Measurements from ENCODE around the gene SH3RF1.

DNA sequence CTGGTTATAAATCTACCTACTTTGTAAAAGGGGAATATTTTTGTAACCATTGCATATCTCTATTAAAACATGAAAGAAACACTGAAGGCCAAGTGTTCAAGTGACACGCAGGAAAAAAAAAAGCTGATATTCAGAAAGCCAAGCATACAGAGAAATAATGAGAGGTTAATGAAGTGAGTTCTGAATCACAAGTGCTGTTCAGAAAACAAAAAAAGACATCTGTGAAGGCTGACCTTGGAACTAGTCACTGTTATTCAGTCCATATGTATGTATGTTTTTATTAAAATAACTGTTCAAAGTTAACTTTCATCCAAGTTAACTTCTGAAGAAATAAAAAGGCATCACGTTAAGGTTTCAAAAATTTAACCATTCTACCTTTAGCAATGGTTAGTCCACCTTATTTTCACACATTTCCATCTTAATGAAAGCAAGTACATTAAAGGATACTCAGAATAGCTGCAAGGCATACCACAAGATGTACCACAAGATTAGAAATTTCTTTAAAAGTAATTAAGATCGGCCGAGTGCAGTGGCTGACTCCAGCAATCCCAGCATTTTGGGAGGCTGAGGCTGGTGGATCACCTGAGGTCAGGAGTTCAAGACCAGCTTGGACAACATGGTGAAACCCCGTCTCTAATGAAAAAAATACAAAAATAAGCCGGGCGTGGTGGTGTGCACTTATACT is 31.4 kb downstream of the SH3RF1 start:
- TF ChIP-seq, protein P1, sequence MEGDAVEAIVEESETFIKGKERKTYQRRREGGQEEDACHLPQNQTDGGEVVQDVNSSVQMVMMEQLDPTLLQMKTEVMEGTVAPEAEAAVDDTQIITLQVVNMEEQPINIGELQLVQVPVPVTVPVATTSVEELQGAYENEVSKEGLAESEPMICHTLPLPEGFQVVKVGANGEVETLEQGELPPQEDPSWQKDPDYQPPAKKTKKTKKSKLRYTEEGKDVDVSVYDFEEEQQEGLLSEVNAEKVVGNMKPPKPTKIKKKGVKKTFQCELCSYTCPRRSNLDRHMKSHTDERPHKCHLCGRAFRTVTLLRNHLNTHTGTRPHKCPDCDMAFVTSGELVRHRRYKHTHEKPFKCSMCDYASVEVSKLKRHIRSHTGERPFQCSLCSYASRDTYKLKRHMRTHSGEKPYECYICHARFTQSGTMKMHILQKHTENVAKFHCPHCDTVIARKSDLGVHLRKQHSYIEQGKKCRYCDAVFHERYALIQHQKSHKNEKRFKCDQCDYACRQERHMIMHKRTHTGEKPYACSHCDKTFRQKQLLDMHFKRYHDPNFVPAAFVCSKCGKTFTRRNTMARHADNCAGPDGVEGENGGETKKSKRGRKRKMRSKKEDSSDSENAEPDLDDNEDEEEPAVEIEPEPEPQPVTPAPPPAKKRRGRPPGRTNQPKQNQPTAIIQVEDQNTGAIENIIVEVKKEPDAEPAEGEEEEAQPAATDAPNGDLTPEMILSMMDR (IDR thresholded peaks at IDR 0.05): no peak
- no peak for TF ChIP-seq POLR2A (IDR thresholded peaks at IDR 0.05)

Measured in uterus (tissue), 2 donors.